GM12872 (cell line): ENCODE measurements around the gene WNT9B.

ENCODE experiments used
- TF ChIP-seq, protein P1 (sequence below): IDR thresholded peaks from 3 replicates; pipeline ENCODE4 v1.5.1; 2011; ENCODE audit warnings: low read depth, mild to moderate bottlenecking, low read length, moderate library complexity; ENCODE audit not compliant: insufficient read depth

WNT9B gene

DNA sequence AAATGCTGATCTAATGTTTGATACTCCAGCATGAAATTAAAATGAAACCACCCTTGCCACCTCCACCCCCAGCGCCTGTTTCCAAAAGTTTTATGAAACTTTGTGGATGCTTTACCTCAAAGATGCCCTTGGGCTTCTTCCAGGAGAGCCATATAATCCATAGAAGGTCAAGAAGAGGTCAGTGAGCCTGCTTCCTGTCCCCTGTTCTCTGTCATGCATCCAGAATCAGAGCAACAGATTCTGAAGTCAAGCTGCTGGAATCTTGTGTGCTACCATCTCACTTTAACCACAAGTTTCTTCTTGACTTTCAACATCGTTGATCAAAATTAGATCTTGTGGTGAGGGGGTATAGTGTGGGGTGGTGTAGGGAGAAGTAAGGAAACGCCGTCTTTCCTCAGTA is 80.2 kb downstream of the WNT9B start:
- TF ChIP-seq, protein P1, sequence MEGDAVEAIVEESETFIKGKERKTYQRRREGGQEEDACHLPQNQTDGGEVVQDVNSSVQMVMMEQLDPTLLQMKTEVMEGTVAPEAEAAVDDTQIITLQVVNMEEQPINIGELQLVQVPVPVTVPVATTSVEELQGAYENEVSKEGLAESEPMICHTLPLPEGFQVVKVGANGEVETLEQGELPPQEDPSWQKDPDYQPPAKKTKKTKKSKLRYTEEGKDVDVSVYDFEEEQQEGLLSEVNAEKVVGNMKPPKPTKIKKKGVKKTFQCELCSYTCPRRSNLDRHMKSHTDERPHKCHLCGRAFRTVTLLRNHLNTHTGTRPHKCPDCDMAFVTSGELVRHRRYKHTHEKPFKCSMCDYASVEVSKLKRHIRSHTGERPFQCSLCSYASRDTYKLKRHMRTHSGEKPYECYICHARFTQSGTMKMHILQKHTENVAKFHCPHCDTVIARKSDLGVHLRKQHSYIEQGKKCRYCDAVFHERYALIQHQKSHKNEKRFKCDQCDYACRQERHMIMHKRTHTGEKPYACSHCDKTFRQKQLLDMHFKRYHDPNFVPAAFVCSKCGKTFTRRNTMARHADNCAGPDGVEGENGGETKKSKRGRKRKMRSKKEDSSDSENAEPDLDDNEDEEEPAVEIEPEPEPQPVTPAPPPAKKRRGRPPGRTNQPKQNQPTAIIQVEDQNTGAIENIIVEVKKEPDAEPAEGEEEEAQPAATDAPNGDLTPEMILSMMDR: no peak

DNA sequence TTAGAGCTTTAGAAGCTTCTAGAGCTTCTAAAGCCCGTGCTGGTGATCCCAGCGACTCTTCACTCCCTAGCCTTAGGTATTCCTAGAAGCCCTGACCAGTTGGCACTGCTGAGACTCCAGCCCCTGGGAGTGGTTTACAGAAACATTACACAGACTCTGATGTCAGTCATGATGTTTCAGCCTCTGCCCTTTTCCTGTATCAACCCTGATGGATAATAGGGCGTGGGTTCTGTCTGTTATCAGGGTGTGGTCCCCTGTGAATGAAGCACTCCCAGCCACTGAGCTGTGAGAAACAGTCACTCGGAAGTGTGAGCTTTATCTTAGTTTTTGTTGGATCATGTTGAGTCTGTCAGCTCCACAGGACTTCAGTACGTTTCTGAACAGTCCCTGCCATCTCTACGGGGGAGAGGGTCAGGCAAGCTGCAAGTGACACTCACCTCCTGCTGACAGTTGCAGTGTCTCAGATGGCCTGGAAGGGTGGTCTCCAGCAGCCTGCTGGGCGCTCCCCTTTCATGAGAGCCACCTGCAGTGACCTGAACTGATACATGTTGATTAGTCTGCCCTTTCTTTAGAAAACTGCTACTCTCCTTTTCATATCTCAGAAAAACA is 84.4 kb downstream of the WNT9B start:
- TF ChIP-seq, protein P1: no peak
